Vagina (tissue), 2 donors: ENCODE measurements around the gene CDCA3.

ENCODE experiments used
- POLR2A ChIP-seq, 2 donors: fragments of 450-650 bp; IDR thresholded peaks; one replicate each; pipeline ENCODE4 v1.6.1; 2017; ENCODE audit warnings: antibody characterized with exemption in 2 of 2, mild to moderate bottlenecking in 2 of 2, moderate library complexity in 2 of 2
- POLR2AphosphoS5 ChIP-seq, 2 donors: sonication (generic); formaldehyde crosslinking; IDR thresholded peaks; one replicate each; pipeline ENCODE4 v1.9.0; 2017; ENCODE audit warnings: antibody characterized with exemption in 2 of 2, mild to moderate bottlenecking in 2 of 2, low read depth in 1 of 2; ENCODE audit not compliant: insufficient read depth in 1 of 2
- TF ChIP-seq, protein P1 (sequence below), 3 experiments: fragments of 450-650 bp in 2 of 3; fragments of 200-600 bp in 1 of 3; sonication (generic) in 1 of 3; IDR thresholded peaks; one replicate each; pipeline ENCODE4 v1.5.1; 2017 to 2019; ENCODE audit warnings: antibody characterized with exemption in 3 of 3, mild to moderate bottlenecking in 2 of 3, moderate library complexity in 2 of 3

DNA sequence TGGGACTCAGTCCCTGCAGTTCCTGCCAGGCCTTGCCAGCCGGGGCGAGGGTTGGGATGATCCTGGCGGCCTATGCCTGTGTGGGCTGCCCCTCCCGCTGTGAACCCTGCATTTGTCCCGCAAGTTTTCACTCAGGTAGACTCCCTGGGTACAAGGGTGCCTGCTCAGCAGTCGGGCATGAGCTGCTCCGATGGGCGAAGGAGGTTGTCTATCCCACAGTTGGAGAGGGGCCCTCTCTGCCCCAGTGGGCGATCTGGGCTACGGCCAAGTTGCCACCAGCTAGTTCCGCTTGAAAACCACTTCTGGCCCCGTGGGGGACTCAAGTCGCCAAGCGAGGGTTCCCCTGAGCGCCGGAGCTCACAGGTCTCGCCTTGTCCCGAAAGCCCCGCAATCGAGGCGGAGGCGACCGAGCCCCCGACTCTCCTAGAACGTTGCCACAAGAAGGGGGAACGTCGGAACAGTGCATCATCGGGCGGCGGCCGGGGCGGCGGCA lies 15.9 kb upstream of the CDCA3 start:
- TF ChIP-seq, protein P1, sequence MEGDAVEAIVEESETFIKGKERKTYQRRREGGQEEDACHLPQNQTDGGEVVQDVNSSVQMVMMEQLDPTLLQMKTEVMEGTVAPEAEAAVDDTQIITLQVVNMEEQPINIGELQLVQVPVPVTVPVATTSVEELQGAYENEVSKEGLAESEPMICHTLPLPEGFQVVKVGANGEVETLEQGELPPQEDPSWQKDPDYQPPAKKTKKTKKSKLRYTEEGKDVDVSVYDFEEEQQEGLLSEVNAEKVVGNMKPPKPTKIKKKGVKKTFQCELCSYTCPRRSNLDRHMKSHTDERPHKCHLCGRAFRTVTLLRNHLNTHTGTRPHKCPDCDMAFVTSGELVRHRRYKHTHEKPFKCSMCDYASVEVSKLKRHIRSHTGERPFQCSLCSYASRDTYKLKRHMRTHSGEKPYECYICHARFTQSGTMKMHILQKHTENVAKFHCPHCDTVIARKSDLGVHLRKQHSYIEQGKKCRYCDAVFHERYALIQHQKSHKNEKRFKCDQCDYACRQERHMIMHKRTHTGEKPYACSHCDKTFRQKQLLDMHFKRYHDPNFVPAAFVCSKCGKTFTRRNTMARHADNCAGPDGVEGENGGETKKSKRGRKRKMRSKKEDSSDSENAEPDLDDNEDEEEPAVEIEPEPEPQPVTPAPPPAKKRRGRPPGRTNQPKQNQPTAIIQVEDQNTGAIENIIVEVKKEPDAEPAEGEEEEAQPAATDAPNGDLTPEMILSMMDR (IDR thresholded peaks at IDR 0.05): no peak
- TF ChIP-seq POLR2AphosphoS5 (IDR thresholded peaks at IDR 0.05; ENCODE audit: insufficient read depth in 1 of 2, low read depth in 1 of 2) (no peak), POLR2A (IDR thresholded peaks at IDR 0.05) (no peak)
